Measurements from ENCODE around the gene CEMIP.

DNA sequence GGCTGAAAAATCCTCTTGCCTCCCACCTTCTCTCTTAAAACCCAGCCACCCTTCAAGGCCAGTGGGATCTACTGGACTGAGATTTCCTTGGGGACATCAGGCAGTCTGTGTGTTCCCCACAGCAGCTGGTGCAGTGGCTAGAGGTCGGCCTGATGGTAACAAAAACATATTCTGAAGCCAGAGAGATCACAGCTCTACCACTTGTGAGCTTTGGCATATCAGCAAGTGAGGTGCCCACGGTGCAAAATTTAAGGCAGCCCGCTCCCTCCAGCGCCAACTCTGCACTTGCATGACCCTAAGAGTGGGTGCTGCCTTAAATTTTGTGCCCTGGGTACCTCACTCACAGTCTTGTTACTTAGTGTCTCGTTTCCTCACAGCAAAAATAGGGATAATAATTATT lies 113.2 kb downstream of the CEMIP start:
- TF ChIP-seq, protein P1, sequence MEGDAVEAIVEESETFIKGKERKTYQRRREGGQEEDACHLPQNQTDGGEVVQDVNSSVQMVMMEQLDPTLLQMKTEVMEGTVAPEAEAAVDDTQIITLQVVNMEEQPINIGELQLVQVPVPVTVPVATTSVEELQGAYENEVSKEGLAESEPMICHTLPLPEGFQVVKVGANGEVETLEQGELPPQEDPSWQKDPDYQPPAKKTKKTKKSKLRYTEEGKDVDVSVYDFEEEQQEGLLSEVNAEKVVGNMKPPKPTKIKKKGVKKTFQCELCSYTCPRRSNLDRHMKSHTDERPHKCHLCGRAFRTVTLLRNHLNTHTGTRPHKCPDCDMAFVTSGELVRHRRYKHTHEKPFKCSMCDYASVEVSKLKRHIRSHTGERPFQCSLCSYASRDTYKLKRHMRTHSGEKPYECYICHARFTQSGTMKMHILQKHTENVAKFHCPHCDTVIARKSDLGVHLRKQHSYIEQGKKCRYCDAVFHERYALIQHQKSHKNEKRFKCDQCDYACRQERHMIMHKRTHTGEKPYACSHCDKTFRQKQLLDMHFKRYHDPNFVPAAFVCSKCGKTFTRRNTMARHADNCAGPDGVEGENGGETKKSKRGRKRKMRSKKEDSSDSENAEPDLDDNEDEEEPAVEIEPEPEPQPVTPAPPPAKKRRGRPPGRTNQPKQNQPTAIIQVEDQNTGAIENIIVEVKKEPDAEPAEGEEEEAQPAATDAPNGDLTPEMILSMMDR (IDR thresholded peaks at IDR 0.05 in 4 of 5, conservative IDR thresholded peaks at IDR 0.05 in 1 of 5), result no peak
- TF ChIP-seq POLR2A (IDR thresholded peaks at IDR 0.05), result no peak
